NCI-H510A (cell line): Measurements from ENCODE around the gene MS4A5.
"Not testable (repeated sequence)": the region's sequence is repeated elsewhere in the genome, so short reads cannot be mapped to it uniquely, and the experiment has no call there.

Source experiments
- DNase-seq: peaks from one replicate; lab custom pipeline; 2025; lab: John Stamatoyannopoulos, UW

Gene MS4A5, protein sequence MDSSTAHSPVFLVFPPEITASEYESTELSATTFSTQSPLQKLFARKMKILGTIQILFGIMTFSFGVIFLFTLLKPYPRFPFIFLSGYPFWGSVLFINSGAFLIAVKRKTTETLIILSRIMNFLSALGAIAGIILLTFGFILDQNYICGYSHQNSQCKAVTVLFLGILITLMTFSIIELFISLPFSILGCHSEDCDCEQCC

DNA sequence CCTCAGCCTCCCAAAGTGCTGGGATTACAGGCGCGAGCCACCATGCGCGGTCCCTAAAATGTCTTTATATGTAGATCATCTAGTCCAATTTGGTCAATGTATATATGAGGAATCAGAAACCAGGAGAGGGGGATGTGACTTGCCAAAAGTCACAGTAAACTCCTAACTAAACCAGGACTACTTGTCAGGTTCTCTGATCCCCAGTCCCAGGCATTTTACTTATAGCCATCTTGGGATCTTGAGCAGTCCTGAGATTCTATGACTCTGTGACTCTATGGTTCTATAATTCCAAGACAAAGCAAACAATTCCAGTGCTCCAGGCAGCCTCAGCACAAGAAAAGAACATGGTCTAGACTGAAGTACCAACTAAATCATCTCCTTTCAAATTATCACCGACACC, at the start of gene MS4A5:
Gene MS4A5 (plus strand): TSS at position 301 of the 400 bp plus-strand sequence. CDS start 103 bp downstream, outside the sequence.
- DNase-seq, result no peak

DNA sequence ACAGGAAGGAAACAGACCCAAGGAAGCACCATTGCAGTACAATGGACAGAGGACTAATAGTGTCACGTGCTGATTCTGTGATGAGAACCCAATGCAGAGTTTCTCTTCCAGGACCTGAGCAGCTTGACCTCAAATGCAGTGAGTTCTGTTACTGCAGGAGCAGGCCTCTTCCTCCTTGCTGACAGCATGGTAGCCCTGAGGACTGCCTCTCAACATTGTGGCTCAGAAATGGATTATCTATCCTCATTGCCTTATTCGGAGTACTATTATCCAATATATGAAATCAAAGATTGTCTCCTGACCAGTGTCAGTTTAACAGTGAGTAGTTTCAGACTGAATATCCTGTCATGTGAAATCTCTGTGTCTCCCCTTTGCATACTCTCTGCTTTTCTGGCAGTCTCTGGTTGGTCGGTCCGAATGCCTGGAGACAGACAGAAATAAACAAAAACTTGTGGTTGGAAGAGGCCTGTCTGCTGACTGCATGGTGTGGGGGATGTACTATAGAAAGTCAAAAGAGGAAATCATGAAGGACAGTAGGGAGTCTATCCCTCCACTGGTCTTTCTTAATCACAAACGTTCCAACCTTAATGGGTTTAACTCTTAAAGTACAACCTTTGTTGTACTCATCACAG, 40.0 kb upstream of the MS4A5 start:
- no peak for DNase-seq

DNA sequence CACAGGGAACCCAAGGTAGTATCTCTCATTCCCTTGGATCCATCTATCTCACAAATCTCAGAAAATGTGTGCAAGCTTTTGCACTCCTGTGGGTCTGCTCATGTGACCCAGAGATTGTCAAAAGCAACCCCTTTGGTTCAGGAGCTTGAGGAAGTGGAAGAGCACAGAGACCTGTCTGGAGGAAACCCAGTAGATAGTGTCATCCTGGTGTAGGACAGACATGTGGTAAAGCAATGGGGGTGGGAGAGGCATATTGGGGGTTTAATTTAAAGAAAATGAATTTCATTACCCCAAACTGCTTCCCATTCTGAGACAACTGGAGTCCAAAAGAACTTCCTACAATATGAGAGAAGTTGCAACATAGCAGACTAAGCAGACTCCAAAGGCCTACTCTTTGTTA, 39.0 kb upstream of the MS4A5 start:
- DNase-seq, result no peak

DNA sequence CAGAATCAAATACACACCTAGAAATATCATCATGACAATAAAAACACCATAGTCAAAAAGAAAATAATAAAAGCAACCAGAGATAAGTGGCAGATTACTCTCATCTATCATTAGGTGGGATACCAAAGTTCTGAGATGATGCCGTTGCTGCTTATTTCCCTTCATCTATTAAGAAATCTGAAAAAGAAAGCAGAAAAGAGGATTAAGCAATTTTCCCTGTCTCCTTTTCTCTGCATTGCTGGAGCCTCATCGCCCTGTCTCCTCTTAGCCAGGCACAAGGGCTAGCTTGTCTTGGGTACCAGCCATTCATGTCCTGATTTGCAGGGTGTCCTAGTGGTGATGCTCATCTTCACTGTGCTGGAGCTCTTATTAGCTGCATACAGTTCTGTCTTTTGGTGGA, 37.0 kb upstream of the MS4A5 start:
- no peak for DNase-seq

DNA sequence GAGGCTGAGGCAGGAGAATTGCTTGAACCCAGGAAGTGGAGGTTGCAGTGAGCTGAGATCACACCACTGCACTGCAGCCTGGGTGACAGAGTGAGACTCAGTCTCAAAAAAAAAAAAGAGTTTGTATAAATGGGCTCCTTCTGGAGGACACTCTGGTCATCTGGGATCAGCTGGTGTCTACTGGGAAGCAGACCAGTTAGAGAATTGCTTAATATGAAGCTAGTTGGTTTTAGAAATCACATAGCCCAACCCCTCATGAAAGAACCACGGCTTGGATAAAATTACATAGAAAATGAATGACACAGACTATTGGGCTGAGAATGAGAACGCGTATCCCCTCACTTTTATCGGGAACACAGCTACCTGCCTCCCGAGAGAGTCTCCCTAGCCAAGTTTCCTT, 36.4 kb upstream of the MS4A5 start:
- no peak for DNase-seq

DNA sequence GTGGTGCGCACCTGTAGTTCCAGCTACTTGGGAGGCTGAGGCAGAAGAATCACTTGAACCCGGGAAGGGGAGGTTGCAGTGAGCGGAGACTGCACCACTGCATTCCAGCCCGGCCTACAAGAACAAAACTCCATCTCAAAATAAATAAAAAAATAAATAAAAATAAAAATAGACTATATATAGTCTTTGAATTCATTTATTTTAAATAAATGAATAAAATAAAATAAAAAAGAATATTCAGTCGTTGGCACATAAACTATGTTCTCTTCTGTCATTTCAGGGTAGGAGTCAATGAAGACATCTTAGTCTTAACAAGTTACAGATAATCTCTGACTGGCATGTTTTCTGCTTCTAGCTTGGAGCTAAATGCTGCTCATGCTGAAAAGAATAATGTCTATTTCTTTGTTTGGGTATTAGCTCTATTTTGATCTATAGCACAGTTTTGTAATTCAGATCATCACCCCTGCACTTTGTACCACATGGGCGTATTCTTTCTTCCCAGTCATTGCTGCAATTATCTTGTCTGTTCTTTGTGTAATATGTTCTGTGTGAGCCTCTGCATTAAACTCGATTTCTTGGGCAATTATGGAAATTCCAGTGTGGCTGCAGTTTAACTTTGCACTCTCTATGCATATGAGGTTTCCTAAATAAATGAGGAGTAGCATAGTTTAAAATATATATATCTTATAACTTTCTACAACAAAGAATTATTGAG, 34.5 kb upstream of the MS4A5 start:
- no peak for DNase-seq

DNA sequence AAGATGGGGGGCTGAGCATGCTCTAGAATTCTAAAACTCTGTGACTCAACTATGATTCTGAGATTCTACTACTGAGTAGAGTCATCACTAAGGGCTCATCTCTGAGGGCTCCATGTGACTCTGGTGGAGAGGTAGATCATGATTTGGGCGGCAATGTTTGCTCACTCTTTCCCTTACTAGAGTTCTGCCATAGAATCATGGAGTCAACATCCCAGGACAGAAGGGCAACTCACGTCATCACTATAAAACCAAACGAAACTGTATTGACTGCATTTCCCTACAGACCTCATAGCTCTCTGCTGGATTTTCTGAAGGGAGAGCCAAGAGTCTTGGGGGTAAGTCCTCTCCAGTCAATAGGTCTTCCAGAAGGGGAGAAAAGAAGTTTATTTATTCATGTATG, 33.0 kb upstream of the MS4A5 start, which contains the start of gene MS4A14:
Gene MS4A14 (plus strand): TSS at position 78 of the 400 bp plus-strand sequence. CDS start 120 bp downstream, at position 198.
- no peak for DNase-seq

DNA sequence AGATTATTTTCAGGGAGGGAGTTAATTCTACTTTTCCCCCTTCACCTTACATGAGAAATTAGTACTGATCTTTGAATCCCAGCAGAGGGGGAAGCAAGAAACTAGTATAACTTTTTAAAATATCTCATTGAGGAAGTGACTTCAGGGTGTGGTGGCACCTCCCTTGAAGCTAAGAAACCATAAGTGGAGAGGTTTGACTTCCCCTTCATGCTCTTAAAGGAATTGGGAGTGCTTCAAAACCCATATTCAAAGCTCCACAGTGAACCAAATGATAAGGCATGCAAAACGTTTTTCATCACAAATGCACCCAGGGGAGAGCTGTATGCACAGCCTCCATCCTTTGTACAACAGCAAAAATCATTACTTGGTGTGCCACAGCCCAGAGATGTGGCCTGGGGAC, 32.6 kb upstream of the MS4A5 start:
- DNase-seq, result no peak

DNA sequence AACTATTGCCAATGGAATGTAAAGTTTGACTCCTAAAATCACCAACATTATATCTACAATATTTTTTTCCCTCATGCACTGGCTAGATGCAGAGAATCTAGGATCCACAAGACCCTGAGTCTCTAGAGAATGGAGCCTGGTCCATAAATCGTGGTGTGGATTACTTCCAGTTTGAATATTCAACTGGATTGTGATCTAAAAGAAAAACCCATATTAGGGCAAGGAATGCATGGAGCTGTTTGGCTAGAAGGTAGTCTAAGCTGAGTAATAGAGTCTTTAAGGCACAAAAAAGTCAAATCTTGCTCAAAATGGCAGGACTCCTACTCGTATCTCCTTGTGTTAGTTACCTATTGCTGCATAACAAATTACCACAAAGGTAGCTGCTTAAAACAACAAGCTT, 9.4 kb upstream of the MS4A5 start:
- no peak for DNase-seq

DNA sequence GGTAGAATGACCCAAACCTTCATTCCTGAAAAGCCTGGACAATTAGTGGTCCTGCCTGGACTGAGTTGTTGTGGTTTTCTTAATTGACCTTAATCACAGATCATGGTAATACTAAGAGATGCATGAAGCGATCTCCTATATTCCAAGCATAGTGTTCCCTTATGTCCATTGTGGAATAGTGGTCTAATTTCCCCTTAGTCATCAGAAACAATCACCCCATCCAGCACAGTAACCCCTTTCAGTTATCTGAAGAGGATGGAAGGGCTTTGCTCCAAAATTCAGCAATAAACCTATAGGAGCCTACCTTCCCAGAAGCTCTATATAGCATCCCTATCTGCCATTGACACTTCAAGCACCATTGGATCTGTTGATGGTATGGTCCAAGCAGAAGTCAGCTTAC, 6.8 kb upstream of the MS4A5 start:
- no peak for DNase-seq

DNA sequence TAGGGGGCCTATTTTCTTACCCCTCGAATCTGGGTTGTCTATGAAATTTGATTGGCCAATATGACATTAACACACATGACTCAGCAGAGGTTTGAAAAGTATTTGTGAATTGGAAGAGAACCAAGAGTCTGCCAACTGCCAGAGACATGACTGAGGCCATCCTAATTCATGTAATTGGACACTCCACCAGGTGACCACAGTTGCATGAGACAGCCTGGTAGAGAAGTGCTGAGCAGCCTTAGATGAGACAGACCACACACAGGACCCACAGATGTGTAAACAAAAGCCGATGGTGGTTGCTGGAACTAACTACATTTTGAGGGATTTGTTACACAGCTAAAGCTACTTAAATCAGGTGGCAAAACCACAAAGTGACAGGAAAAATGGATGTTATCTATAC, 855 bp upstream of the MS4A5 start:
- no peak for DNase-seq

DNA sequence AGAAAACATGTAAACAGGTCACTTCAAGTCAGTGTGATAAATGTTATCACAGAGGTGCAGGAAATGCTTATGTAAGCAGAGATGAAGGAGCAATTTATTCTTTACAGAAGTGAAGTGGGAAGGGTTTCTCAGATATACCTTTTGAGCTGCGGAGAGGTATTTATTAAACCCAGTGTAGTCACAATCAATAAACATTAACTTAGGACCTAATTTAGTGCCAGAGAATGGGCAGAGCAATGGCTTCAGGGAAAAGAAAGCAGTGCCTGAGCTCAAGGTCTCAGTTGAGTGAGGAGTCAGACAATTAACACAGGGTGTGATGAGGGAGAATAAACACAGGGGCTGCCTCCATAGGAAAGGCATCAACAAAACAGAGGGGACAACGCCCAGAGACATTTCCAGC, 1.9 kb downstream of the MS4A5 start:
- DNase-seq, result no peak

DNA sequence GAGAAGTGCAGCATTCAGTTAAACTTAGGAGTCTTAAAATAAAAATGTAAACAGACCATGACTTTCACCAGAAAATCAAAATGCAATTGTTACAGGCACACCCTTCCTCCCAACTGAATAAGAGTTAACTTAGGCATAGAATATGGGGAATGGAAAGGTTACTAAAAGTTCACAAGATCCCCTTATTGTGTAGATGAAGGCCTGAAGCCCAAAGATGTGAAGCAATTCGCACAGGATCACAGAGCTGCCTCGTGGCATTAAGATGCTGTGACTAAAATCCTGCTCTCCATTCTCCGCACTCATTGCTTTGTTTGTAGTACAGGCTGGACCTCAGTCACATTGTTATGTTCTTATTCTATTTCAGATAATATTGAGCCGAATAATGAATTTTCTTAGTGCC, 4.0 kb downstream of the MS4A5 start:
- DNase-seq, result no peak

DNA sequence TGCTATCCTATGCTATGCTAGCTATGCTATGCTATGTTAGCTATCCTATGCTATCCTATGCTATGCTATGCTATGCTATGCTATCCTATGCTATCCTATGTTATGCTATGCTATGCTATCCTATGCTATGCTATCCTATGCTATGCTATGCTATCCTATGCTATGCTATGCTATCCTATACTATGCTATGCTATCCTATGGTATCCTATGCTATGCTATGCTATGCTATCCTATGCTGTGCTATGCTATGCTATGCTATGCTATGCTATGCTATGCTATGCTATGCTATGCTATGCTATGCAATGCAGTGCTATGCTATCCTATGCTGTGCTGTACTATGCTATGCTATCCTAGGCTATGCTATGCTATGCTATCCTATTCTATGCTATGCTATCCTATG, 17.7 kb downstream of the MS4A5 start:
- no peak for DNase-seq

DNA sequence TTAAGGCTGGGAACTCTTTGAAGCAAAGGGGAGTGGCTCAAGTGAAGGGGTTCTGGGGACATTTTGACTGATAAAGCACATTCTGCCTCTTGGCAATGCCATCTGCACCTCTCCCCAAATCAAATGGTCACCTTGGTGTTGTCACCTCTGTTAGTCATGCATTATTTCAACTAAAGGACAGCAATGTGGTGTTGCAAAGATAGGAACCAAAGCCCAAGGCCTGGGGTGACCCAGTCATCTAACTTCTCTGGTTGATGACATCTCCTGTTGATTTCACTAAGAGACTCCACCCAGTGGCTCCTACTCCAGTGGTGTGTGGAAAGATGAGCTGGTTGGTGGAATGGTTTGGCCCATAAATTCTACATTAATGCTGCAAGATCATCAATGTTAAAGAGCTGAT, 18.5 kb downstream of the MS4A5 start:
- no peak for DNase-seq

DNA sequence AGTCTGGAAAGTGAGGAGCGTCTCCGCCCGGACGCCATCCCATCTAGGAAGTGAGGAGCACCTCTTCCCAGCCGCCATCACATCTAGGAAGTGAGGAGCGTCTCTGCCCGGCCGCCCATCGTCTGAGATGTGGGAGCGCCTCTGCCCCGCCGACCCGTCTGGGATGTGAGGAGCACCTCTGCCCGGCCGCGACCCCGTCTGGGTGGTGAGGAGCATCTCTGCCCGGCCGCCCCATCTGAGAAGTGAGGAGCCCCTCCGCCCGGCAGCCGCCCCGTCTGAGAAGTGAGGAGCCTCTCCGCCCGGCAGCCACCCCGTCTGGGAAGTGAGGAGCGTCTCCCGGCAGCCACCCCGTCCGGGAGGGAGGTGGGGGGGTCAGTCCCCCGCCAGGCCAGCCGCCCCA, 21.8 kb downstream of the MS4A5 start:
- not testable (repeated sequence) for DNase-seq

DNA sequence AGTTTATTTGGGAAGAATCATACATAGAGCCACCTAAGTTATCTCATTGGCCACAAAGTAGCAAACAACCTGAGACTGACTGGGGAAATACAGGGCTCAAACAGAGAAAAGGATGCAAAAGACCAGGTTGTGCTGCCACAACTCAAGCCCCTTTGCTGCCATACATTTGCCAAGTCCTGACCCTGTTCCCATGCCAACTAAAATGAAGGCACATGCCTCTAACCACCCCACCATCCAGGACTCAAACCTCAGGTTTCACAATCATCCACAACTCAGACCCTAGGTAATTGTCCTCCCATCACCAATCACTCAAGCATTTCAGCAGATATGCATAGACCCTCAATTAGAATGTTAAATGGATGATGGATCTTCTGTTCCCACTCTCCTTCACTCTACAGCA, 24.8 kb downstream of the MS4A5 start:
- no peak for DNase-seq

DNA sequence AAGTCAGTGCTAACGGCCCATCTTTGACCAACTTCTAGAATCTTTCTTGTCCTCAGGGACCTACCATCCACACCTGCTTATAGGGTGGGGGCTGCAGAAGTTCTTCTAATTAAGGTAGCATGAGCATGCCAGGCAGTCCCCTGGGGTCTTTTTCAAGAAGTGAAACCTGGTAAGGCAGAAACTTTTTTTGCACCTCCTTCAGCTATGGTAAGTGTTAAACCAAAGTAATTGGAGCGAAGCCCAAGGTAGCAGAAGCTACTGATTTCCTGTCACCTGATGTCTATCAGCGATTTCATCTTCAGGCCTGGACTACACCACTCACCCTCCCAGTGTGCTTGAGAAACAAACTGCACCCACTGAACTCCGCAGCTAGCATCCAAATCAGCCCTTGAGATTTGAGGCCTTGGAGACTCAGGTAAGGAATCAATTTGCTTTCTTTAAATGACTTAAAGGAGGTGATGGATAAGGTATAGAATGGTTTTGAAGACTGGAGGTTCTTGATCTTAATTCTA, 26.2 kb downstream of the MS4A5 start, which contains the start of gene MS4A1:
Gene MS4A1 (plus strand): TSS at position 317 of the 512 bp plus-strand sequence. CDS start 6,528 bp downstream, outside the sequence.
- DNase-seq, result no peak

DNA sequence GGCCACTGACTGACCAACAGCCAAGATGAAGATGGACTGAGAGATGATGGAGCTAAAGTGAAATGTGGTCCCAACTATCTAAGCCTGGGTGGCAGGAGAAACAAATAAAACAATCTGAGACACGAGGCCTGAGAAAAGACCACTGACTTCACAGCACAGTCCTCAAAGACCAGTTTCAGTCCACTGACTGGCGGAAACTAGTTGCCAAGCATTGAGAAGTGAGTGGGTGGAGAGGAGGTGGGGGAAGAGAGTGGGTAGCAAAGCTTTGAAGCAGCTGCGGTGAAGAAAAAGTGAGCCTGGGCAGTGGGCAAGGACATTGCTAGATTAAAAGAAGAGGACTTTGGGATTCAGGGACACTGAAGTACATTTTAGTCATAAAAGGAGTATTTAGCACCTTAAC, 28.2 kb downstream of the MS4A5 start:
- no peak for DNase-seq

DNA sequence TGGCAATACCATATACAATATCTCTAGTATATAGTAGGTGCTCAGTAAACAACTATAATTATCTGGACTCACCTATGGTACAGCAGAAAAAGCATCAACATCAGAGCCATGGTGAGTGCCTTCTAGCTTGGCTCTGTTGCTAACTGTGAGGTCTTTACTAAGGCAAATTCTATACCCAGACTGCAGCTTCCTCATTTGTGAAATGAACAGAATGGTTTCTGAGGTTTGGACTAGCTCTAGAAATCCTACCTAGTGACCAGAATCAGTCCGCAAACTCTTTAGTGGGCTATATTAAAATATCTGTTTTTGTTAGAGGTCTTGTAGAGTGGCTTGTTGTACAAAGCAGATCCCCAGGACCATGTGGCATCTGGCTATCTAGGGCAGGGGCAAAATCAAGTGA, 30.0 kb downstream of the MS4A5 start:
- DNase-seq, result no peak

DNA sequence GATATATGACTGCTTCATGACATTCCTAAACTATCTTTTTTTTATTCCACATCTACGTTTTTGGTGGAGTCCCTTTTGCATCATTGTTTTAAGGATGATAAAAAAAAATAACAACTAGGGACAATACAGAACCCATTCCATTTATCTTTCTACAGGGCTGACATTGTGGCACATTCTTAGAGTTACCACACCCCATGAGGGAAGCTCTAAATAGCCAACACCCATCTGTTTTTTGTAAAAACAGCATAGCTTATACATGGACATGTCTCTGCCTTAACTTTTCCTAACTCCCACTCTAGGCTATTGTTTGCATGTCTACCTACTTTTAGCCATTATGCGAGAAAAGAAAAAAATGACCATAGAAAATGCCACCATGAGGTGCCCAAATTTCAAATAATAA, 39.5 kb downstream of the MS4A5 start:
- DNase-seq, result no peak

DNA sequence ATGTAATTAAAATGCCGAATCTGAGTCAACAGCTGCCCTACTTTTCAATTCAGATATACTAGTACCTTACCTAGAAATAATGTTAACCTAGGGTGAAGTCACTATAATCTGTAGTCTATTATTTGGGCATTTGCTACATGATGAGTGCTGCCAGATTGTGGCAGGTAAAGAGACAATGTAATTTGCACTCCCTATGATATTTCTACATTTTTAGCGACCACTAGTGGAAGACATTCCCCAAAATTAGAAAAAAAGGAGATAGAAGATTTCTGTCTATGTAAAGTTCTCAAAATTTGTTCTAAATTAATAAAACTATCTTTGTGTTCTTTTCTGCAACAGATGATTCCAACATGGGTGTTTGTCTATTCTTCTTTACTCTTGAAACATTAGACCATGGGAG, 40.4 kb downstream of the MS4A5 start:
- DNase-seq, result no peak

DNA sequence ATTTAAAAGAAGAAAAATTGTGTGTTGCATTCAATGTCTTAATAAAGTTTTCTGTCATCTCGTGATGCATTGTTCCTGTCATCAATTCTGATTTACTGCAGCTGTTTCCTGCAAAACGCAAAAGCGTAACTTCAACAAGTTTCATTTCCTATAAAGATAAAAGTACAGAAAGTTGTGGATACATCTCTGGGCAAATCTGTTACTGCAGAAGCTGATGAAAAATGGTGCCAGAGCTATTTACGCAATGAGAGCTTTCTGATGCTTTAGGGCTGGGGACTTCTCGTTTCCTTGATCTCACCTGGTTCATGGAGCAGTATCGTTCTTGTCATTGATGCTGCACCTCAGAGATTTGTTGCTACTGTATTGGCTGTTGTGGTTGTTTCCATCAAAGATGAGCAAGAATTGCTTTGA, 47.7 kb downstream of the MS4A5 start:
- no peak for DNase-seq
